GM18909 (cell line): ENCODE measurements around the gene TP73.
"Not testable (repeated sequence)": the region's sequence is repeated elsewhere in the genome, so short reads cannot be mapped to it uniquely, and the experiment has no call there.

ENCODE experiments used
- ATAC-seq: cut with Tn5 transposase; IDR thresholded peaks from one replicate; pipeline ENCODE4 v1.9.1; 2021; ENCODE audit warnings: mild to moderate bottlenecking; ENCODE audit not compliant: unreplicated experiment, poor library complexity

Gene TP73

DNA sequence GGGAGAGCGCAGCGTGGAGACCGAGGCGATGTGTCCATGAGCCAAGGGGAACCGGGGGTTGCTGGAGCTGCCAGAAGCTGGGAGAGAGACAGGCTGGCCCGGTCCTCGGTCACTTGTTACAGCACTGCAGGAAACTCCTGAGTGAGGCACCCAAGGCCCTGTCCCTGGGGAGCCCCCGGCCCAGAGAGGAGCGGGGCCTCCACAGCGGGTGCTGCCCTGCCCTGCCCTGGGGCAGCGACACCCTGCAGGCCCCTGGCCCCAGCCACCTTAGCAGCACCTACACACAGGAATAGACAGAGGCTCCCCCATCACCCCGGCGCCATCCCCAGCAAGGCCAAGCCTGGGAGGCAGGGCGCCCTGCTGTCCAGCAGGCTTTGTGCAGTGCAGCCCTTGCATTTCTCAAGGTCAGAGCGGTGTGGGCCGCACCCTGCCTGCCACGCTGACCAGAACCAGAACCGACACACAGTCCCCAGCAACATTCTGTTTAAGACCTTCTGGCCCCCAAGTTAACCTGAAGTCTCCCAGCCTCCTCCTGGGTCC lies 34.4 kb upstream of the TP73 start:
- no peak for ATAC-seq

DNA sequence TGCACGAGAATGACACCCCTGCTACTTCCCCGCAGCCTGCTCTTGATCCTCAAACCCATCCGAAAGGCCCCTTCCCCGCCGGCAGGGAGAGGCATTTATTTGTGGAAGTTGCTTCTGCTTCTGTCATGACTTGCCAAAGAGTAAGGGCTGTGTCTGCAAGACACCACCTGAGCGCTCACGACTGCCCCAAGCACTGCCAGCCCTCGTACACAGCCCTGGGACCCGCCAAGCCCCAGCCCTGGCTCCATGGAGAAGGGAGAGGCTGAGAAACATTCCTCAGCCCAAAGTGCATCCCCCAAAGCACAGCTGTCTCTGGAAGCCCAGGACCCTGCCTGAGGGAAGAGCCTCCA lies 33.8 kb upstream of the TP73 start:
- ATAC-seq, result no peak

DNA sequence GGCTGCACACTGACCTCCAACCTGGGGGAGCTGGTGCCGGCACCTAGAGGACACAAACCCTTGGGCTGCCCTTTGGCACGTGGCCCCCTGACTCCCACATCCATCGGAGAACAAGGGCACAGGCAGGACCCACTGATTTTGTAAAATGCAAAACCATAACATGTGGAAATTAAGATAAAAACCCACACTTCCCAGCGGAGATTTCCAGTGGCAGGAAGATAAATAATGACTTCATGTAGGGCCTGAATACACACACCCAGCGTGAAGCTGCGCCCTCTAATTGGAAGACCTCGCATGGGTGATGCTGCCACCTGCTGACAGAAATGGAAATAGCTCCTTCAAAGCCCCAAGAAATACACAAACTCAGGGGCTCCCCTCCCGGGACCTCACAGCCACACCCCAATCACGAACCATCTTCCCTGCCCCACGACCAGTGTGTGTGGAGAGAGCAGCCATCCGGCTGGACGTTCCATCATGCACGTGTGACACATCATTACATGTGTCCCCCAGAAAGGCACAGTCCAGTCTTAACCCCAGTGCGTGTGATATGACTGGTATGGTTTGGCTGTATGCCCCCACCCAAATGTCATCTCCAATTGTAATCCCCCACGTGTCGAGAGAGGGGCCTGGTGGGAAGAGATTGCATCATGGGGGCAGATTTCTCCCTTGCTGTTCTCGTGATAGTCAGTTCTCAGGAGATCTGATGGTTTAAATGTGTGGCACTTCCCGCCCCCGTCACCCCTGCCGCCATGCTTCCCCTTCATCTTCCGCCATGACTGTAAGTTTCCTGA lies 33.2 kb upstream of the TP73 start:
- peak; percentile 56 for ATAC-seq

- no peak for ATAC-seq
Observed at GRCh38 chr1:3620708-3621107, 31.6 kb upstream of the TP73 start.

DNA sequence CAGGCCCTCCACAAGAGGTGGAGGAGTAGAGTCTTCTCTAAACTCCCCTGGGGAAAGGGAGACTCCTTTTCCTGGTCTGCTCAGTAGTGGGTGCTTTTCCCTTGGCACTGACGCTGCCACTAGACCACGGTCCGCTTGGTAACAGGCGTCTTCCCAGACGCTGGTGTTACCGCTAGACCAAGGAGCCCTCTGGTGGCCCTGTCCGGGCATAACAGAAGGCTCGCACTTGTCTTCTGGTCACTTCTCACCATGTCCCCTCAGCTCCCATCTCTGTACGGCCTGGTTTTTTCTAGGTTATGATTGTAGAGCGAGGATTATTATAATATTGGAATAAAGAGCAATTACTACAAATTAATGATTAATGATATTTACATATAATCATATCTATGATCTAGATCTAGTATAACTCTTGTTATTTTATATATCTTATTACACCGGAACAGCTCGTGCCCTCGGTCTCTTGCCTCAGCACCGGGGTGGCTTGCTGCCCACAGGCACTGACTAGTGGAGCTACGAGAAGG lies 31.1 kb upstream of the TP73 start:
- not testable (repeated sequence) for ATAC-seq

GRCh38 chr1:3622102-3622501 lies 30.2 kb upstream of the TP73 start:
- ATAC-seq, result not testable (repeated sequence)

GRCh38 chr1:3623441-3624199 lies 28.7 kb upstream of the TP73 start:
- ATAC-seq, result no peak

DNA sequence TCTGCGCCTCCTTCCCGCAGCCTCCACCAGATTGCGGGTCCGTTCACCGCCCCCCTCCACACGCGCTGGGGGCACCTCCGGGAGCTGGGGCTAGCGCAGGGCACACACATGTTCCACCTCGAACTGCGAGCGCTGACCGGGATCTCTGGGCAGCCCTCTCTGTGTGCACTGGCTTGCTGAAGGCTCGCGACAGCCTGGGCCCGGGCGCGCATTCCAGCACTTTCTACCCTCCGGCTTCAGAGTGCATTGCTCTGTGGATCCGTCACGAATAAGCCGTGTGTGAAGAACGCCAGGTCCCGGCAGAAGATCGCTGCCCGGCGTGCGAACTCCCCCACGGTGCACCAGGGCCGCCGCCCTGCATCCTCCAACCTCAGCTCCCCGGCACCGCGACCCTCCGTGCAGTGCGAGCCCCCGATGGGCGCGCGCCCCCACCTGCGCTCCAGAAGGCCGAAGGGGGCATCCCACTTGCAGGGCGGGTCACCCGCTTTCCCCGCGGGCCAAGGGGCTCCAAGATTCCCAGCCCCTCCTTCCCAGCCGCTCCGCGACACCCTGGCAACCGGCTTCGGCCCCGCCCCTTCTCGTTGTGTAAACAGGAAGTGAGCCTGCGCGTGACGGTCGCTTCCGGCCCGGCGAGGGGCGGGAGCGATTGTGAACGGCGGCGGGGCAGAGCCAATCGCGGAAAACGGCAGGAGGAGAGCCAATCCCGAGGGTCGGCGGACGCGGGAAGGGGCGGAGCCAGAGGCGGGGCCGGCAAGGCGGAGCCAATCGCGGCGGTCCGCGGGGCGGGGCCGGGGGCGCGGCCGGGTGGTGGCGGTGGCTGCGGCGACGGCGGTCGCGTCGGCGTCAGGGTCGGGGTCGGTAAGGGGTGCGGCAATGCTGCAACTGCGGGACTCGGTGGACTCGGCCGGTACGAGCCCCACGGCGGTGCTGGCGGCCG lies 27.8 kb upstream of the TP73 start, which contains the start of gene TPRG1L:
TPRG1L (plus strand) TSS at position 816 of the 937 bp plus-strand sequence; CDS start at position 874, 58 bp downstream.
- peak; percentile 93 for ATAC-seq

GRCh38 chr1:3625151-3625907 lies 27.0 kb upstream of the TP73 start:
- peak; percentile 8 for ATAC-seq

GRCh38 chr1:3626025-3626424 lies 26.3 kb upstream of the TP73 start:
- ATAC-seq, result no peak

DNA sequence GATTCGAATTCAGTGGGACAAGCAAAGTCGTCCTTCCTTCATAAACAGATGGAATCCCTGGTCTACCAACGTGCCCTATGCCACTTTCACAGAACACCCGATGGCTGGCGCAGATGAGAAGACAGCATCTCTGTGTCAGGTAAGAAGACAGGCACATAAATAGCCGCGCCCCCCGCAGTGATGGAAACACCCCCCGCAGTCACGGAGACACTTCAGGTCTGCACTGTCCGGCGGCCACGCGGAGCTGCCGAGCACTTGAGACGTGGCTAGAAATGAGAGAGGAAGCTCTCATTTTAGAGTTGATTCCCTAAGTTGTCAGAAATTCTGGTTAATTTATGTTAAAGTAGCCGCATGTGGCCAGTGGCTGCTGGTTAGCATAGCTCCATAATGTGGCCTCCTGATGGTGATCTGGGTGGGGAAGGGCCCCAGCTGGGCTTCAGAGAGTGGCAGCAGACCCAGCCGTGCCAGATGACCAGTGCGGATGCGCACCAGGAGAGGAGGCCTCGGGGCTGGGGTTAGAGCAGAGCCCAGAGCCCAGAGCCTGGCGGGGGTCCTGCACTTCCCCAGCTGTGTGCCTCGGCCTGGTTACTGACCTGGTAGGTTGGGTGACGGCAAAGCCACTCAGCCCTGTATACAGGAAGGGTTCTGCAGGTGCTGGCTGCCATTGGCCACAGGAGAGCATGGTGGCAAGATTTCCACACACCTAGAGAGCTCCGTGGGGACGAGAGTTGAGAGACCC lies 24.6 kb upstream of the TP73 start:
- ATAC-seq, result no peak

GRCh38 chr1:3628445-3628844 lies 23.9 kb upstream of the TP73 start:
- no peak for ATAC-seq

GRCh38 chr1:3629561-3630160 lies 22.7 kb upstream of the TP73 start:
- ATAC-seq, result no peak

GRCh38 chr1:3630161-3630611 lies 22.1 kb upstream of the TP73 start:
- ATAC-seq, result no peak

GRCh38 chr1:3630914-3631313 lies 21.4 kb upstream of the TP73 start:
- ATAC-seq, result no peak

- no peak for ATAC-seq
Observed at GRCh38 chr1:3631320-3632260, 20.7 kb upstream of the TP73 start.

DNA sequence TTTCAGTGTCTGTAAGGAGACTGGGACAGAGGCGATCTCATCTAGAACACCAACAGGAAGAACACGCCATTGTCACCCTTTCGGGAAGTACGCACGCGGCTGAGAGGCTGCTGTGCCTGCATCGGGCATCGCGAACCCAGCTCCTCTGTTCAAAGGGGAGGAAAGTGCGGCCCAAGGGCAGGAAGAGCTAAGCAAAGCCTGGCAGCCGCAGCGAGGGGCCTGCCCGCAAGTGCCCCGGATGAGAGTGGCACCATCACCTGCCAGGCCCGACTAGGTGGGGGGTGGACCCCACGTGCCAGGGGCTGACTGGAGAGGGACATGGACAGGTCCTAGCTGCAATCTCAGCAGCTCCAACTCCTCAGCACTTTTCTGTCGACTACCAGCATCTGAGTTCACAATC lies 20.0 kb upstream of the TP73 start:
- no peak for ATAC-seq
